Measurements from ENCODE around the gene PEAK3. TPM values are rescaled to one million over a fixed set of nuclear protein-coding genes. Genes with fewer than 3 reads are reported as not detected.

Gene PEAK3
- total and polyA plus RNA-seq, 2 donors (not counting 1 experiment from before 2014, with no cell fraction given) = 0.18 to 0.71 TPM

GRCh38 chr19:2239771-2240770 is 41.9 kb downstream of the PEAK3 start:
- no peaks in the 10 kb centered on the region for H3K27me3 Mint-ChIP-seq
- CTCF ChIA-PET = interaction anchor here (1.0 to 5.2 kb wide), 14 partner anchors 13 to 152 kb away, joined by 3 to 31 read pairs (median 6); no protein-coding TSS in a partner anchor
- Histone ChIP-seq H3K27ac (ENCODE audit: low read length in 2 of 2) (peak overlapping the region; percentile 45 to 50), H3K27me3 (replicated peaks in 1 of 4; ENCODE audit: control extremely low read depth in 1 of 4, control insufficient read depth in 3 of 4, insufficient read depth in 4 of 4, low read length in 3 of 4) (no peaks in the 10 kb centered on the region), H4K20me1 (ENCODE audit: control insufficient read depth, insufficient read depth, low read length, poor library complexity, severe bottlenecking) (peaks cover 90% of the 10 kb centered on the region), H3K4me1 (ENCODE audit: control insufficient read depth in 2 of 2, insufficient read depth in 2 of 2, low read length in 2 of 2) (peaks cover 39 to 57% of the 10 kb centered on the region in 2 donors), H3K79me2 (ENCODE audit: control insufficient read depth, insufficient read depth, low read length) (peaks cover 94% of the 10 kb centered on the region), H2AFZ (ENCODE audit: insufficient read depth, low read depth, low read length, poor library complexity, severe bottlenecking) (no peak overlapping the region), H3K36me3 (replicated peaks in 1 of 2; ENCODE audit: control extremely low read depth in 1 of 2, control insufficient read depth in 1 of 2, extremely low read depth in 1 of 2, insufficient read depth in 2 of 2, low read length in 1 of 2) (peaks cover 0 to 49% of the 10 kb centered on the region in 2 experiments), H3K4me3 (ENCODE audit: control extremely low read depth in 1 of 5, extremely low read depth in 1 of 5, insufficient read depth in 1 of 5, low read depth in 2 of 5, low read length in 4 of 5) (peak overlapping the region in 4 of 5 experiments; percentile 8 to 15 (median 12)), H3K9ac (ENCODE audit: low read length) (peak overlapping the region; percentile 22), H3K4me2 (replicated peaks; ENCODE audit: low read depth, low read length, poor library complexity, severe bottlenecking) (peak overlapping the region; percentile 86), H3K9me3 (ENCODE audit: control extremely low read depth in 1 of 3, control insufficient read depth in 2 of 3, insufficient read depth in 1 of 3, low read length in 2 of 3) (peaks cover 0 to 6% (median 0%) of the 10 kb centered on the region in 3 donors)
- no peaks in the 10 kb centered on the region for H3K9me3 Mint-ChIP-seq (ENCODE audit: insufficient read depth)
- DNase-seq = no peak
- intact Hi-C loops (cut with micrococcal nuclease) = no loop called here
- H3K4me1 Mint-ChIP-seq = peaks cover 57% of the 10 kb centered on the region
- peak overlapping the region; percentile 84 for H3K27ac Mint-ChIP-seq
- ATAC-seq (ENCODE audit: low read depth) = no peak
- 24% methylated on average over 30 of the region's 34 CpGs for WGBS (ENCODE audit: insufficient coverage)
- H3K4me3 Mint-ChIP-seq = peak overlapping the region; percentile 81
- POLR2A ChIA-PET = interaction anchor here (0.6 to 3.0 kb wide), 11 partner anchors 12 to 80 kb away, joined by 3 to 17 read pairs (median 4); no protein-coding TSS in a partner anchor
- TF ChIP-seq CTCF (IDR thresholded peaks at IDR 0.05) (no peak), EZH2 (IDR thresholded peaks at IDR 0.05; ENCODE audit: borderline replicate concordance, insufficient read depth, low read depth, low read length, poor library complexity, severe bottlenecking) (no peak)

Data from B cell (primary cell).